HG03045 (cell line): ENCODE measurements around the gene SPOUT1.
"Not testable (repeated sequence)": the region's sequence is repeated elsewhere in the genome, so short reads cannot be mapped to it uniquely, and the experiment has no call there.

Experiments used
- ATAC-seq: cut with Tn5 transposase; IDR thresholded peaks from one replicate; pipeline ENCODE4 v1.9.1; 2021; ENCODE audit warnings: mild to moderate bottlenecking, moderate library complexity; ENCODE audit not compliant: unreplicated experiment

Gene SPOUT1

DNA sequence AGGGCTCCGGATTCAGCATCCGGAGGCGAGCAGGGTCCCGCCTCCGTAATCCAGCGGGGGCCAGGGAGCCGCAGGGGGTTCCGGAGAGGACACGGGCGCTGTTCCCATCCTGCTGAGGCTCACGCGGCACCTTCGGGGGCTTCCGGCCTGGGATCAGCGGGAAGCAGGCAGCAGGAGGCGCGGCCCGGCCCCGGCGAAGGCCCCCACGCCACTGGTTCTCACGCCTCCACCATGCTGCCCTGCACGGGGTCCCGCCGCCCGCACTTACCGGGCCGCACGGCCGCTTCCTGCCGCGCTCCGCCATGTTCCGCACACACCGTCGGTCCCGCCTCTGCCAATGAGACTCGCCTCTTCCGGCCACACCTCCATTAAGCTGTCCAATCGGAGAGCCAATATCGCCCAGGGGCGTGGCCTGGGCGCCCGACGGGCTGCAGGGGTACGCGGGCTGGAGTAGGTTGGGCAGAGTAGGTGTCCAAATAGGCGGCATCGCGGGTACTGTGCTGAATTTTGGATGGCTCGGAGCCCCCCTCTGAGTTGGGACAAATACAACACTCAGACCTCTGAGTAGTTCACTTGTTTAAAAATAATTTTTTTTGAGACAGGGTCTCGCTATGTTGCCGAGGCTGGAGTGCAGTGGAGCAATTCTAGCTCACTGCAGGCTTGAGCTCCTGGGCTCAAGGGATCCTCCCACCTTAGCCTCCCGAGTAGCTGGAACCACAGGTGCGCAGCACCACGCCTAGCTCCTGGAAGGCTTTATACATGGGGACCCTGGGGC is at the start of gene SPOUT1:
SPOUT1 (minus strand) TSS at position 318 of the 775 bp plus-strand sequence; CDS start at position 304, 14 bp downstream.
- peak; percentile 95 for ATAC-seq

GRCh38 chr9:128877852-128878251 is 48.3 kb upstream of the SPOUT1 start:
- ATAC-seq = no peak

GRCh38 chr9:128870941-128871265 is 41.3 kb upstream of the SPOUT1 start:
- ATAC-seq = not testable (repeated sequence)

- ATAC-seq = no peak
Observed at GRCh38 chr9:128870128-128870940, 40.7 kb upstream of the SPOUT1 start.

DNA sequence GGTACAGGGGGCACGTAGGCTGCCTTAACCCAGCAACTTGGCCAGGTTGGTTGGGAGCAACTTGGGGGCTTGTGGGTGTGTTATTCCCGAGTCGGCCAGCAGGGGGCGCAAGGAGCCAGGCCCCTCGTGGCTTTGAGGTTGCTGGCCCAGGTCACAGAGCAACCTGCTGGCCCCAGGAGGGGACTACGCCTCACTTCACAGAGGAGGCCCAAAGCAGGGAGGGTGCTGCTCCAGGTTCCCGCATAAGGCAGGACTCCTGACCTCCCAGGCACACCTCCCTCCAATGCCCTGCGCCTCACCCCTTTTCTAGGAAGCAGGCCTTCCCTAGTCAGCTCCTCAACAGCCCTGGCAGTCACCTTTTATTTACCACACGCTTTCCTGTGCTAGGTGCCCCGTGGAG is 34.1 kb upstream of the SPOUT1 start:
- ATAC-seq = no peak

- no peak for ATAC-seq
Observed at GRCh38 chr9:128862401-128862851, 32.8 kb upstream of the SPOUT1 start.

GRCh38 chr9:128861501-128861900 is 31.9 kb upstream of the SPOUT1 start:
- ATAC-seq = no peak

DNA sequence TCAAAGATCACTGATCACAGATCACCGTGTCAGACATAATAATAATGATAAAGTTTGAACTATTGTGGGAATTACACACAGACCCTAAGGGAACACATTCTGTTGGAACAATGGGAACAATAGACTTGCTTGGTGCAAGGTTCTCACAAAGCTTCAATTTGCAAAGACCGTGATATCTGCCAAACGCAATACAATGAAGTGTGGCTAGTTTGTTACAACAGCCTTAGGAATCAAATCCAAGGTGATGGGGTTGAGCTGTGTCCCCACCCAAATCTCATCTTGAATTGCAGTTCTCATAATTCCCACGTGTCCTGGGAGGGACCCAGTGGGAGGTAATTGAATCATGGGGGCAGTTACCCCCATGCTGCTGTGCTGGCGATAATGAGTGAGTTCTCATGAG is 31.3 kb upstream of the SPOUT1 start:
- ATAC-seq = no peak

GRCh38 chr9:128858476-128858875 is 28.9 kb upstream of the SPOUT1 start:
- not testable (repeated sequence) for ATAC-seq

DNA sequence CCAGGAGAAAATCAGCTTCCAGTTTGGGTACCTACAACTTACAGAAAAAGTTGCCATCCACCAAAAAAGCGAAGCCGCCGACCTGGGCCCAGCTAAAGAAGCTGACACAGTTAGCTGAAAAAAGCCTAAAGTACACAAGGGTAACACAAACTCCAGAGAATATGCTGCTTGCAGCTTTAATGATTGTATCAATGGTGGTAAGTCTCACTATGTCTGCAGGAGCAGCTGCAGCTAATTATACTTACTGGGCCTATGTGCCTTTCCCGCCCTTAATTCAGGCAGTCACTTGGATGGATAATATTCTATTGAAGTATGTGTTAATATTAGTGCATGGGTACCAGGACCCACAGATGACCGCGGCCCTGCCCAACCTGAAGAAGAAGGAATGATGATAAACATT is 24.9 kb upstream of the SPOUT1 start:
- ATAC-seq = not testable (repeated sequence)

DNA sequence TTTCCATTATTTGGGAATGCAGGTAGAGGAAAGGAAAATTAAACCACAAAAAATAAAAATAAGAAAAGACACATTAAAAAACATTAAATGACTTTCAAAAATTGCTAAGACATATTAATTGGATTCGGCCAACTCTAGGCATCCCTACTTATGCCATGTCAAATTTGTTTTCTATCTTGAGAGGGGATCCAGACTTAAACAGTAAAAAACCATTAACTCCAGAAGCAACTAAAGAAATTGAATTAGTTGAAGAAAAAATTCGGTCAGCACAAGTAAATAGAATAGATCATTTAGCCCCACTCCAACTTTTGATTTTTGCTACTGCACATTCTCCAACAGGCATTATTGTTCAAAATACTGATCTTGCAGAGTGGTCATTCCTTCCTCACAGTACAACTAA is 23.1 kb upstream of the SPOUT1 start:
- not testable (repeated sequence) for ATAC-seq

DNA sequence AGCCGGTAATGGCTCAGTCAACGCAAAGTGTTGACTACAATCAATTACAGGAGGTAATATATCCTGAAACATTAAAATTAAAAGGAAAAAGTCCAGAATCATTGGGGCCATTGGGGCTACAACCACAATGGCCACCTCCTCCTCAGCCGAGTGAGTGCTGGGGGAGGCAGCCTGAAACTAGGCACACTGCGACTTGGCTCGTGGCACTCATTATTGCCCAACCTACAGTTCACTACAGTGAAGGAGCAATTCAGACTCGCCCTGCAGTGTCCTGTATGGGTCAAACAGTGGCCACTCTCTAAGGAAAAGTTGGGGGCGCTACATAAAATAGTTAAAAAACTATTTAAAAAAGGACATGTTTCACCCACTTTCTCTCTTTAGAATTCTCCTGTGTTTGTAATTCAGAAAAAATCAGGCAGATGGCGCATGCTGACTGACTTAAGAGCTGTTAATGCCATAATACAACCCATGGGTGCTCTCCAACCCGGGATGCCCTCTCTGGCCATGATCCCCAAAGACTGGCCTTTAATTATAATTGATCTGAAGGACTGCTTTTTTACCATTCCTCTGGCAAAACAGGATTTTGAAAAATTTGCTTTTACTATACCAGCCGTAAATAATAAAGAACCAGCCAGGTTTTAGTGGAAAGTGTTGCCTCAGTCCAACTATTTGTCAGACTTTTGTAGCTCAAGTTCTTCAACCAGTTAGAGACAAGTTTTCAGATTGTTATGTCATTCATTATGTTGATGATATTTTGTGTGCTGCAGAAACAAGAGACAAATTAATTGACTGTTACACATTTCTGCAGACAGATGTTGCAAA is 22.4 kb upstream of the SPOUT1 start:
- ATAC-seq = not testable (repeated sequence)

DNA sequence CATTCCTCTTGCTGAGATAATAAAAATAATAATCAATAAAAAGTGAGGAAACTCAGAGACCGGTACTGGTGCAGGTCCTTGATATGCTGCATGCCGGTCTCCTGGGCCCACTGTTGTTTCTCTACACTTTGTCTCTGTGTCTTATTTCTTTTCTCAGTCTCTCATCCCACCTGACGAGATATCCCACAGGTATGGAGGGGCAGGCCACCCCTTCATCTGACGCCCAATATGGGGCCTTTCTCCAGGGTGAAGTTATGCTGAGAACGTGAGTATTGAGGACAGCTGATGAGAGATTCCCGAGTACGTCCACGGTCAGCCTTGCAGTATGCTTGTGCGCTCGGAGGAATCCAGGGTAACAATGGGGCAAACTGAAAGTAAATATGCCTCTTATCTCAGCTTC is 21.4 kb upstream of the SPOUT1 start:
- ATAC-seq = not testable (repeated sequence)

- ATAC-seq = no peak
Observed at GRCh38 chr9:128847803-128848202, 18.2 kb upstream of the SPOUT1 start.

DNA sequence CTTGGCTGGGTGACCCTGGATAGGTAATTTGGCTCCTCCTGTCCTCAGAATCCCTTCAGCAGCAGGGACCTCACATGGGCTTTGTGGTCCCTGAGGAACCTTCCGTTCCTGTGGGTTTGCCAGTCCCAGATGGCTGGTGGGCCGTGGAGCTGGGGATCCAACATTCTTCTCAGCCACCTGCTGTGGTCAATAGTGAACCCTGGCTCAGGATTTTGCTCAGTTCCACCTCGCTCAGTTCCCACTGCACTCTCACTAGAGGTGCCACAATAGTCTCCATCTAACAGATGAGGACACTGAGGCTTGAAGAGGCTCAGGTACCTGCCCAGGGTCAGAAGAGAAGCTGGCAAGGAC is 17.1 kb upstream of the SPOUT1 start:
- no peak for ATAC-seq

DNA sequence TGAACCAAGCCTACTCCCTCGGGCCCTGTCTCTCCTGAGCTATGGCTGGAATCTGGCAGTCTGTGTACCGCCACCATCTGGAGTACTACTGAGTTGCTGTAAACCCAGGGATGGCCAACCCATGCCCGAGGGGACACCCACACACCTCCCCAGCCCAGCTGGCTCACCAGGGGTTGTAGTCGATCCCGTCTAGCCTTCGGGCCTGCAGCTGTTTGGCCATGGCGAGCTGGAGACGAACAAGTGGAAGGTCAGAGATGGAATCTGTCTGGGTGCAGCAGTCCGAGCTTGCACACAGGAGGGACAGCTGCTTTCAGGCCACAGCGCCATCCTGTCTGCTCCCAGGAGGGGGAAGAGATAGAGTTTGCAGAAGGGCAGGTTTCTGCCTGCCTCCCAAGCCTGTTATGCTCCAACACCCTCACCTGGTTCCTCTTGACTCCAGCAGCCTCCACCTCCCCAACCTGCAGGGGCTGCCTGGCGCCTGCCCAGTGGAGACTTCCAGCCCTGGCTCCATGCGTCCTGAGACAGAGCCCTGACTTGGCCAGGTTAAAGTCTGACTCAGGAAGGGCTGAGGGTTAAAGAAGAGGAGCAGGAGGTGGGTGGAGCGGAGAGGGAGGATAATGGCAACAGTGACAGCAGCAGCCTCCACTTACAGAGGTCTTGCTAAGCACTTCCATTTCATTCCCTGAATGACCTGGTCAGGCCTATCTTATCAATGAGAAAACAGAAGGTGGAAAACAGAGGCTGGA is 15.8 kb upstream of the SPOUT1 start:
- no peak for ATAC-seq

DNA sequence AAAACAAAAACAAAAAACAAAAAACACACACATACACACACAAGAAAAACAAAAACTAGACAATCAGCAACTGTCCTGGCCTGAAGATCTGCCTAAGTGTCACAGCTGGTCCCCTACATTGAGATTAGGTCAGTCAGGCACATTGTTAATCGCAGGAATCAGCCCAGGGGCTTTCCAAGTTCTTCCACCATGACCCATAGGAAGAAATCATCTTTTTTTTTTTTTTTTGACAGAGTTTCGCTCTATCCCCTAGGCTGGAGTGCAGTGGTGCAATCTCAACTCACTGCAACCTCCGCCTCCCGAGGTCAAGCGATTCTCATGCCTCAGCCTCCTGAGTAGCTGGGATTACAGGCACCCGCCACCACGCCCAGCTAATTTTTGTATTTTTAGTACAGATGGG is 13.6 kb upstream of the SPOUT1 start:
- ATAC-seq = not testable (repeated sequence)

DNA sequence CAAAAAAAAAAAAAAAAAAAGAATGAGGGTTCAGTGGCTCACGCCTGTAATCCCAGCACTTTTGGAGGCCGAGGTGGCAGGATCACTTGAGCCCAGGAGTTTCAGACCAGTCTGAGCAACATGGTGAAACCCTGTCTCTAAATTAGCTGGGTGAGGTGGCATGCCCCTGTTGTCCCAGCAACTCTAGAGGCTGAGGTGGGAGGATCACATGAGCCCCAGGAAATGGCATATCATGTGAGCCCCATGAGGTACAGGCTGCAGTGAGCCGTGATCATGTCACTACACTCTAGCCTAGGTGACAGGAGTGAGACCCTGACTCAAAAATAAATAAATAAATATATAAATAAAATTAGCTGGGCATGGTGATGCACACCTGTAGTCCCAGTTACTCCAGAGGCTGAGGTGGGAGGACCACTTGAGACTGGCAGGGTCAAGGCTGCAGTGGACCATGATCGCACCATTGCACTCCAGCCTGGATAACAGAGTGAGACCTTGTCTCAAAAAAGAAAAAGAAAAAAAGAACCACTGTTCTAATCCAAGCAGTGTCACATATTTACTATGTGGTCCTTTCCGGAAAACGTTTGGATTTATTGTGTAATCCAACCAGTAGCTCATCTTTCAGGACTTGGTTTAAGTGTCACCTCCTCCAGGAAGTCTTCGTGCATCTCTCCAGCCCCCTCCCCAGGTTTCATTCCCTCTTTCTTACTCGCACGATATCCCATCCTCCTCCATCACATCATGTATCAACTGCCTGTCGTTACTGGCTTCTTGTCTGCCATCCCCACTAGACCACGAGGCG is 12.3 kb upstream of the SPOUT1 start:
- no peak for ATAC-seq

DNA sequence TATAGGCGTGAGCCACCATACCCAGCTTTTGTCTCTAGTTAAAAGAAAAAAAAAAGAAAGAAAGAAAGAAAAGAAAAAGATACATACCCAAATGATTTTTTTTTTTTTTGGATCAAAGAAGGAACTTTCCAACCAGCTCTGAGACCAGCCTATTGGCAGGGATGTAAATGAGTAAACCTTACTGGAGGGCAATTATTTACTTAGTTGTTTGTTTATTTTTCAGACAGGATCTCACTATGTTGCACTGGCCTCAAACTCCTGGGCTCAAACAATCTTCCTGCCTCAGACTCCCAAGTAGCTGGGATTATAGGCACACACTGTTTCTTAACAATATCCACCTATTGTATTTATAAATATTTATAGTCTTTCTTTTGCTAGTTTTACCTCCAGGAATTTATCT is 10.9 kb upstream of the SPOUT1 start:
- ATAC-seq = no peak

DNA sequence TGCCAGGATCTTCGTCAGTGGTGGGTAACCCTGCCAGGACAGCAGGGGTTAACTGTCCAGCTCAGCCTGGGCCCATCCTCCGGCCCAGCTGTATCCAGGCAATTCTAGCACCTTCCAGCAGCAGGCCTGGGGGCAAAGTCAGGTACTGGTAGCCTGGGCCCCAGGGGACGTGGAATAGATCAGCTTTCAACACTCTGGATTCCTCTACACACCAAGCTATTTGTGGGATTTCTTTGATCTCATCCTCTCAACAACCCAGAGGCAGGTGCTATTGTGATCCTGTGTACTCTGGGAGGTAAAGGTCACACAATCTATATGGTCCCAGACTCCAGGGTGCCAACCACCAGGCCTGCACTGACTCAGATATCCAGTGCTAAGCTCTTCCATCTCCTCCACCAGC is 8.7 kb upstream of the SPOUT1 start:
- no peak for ATAC-seq
